A549 (cell line): ENCODE data around the gene CRIP3. TPM values are rescaled to one million over a fixed set of nuclear protein-coding genes. Genes with fewer than 3 reads are reported as not detected.

Source experiments
- ATAC-seq, 2 experiments: fragments of 200-7000 bp in 1 of 2; fragments of >200 bp in 1 of 2; cut with Nextera tagmentation in 1 of 2; cut with Tn5 transposase in 1 of 2; 3 replicates each; pipeline versions ENCODE4 v1.8.0 to v1.9.1; 2018 to 2020; ENCODE audit warnings: mild to moderate bottlenecking in 1 of 2, moderate library complexity in 1 of 2
- CTCF ChIA-PET: fragments of 300-600 bp; sonication (Branson Sonifier 250); formaldehyde crosslinking; extraction: SDS; loops from one replicate; lab custom pipeline; 2021; ENCODE audit warnings: antibody characterized with exemption, inconsistent platforms; lab: Yijun Ruan, JAX
- POLR2A ChIA-PET: fragments of 350-600 bp; formaldehyde crosslinking; extraction: SDS; loops from one replicate; lab custom pipeline; 2021; ENCODE audit warnings: antibody characterized with exemption, inconsistent platforms; lab: Yijun Ruan, JAX
- DNase-seq, 2 experiments: peaks; one replicate each; pipeline versions ENCODE4 v3.0.0 to v3.0.0-alpha.2; 2011 to 2016; ENCODE audit warnings: low read depth in 1 of 2, low spot score in 1 of 2
- FAIRE-seq: peaks from 2 replicates; lab custom pipeline; 2011; peaks lifted over from hg19 to GRCh38; lab: Jason Lieb, UNC
- H3K27ac ChIP-seq, 2 experiments: fragments of >200 bp; sonication (Bioruptor Twin); formaldehyde crosslinking; 3 replicates each; pipeline ENCODE4 v1.5.1; 2016 to 2017
- H3K4me1 ChIP-seq: fragments of >200 bp; sonication (Bioruptor Twin); formaldehyde crosslinking; 3 replicates; pipeline ENCODE4 v1.6.1; 2016
- H3K4me2 ChIP-seq: fragments of >200 bp; sonication (Bioruptor Twin); formaldehyde crosslinking; 3 replicates; pipeline ENCODE4 v1.6.1; 2016
- H3K4me3 ChIP-seq: fragments of >200 bp; sonication (Bioruptor Twin); formaldehyde crosslinking; 3 replicates; pipeline ENCODE4 v1.5.1; 2016
- H3K9me3 ChIP-seq: fragments of >200 bp; sonication (Bioruptor Twin); formaldehyde crosslinking; 3 replicates; pipeline ENCODE4 v1.6.1; 2016
- CTCF ChIP-seq: fragments of >200 bp; sonication (Bioruptor Twin); formaldehyde crosslinking; IDR thresholded peaks from 3 replicates; pipeline ENCODE4 v1.5.1; 2016
- ELK1 ChIP-seq: fragments of 150-350 bp; IDR thresholded peaks from 2 replicates; pipeline ENCODE4 v1.6.1; 2014; ENCODE audit warnings: low read depth, mild to moderate bottlenecking, low read length
- FOSL2 ChIP-seq, 2 experiments: fragments of 450-650 bp in 1 of 2; fragments of >200 bp in 1 of 2; sonication (Bioruptor Twin) in 1 of 2; formaldehyde crosslinking; IDR thresholded peaks; 2 replicates each; pipeline versions ENCODE4 v1.5.0 to v1.6.1; 2016 to 2020; ENCODE audit warnings: mild to moderate bottlenecking in 1 of 2, moderate library complexity in 1 of 2
- HDAC2 ChIP-seq: fragments of 200-600 bp; sonication (generic); IDR thresholded peaks from 2 replicates; pipeline ENCODE4 v1.6.1; 2016
- HEYL ChIP-seq: fragments of 250-450 bp; sonication (Bioruptor Pico); IDR thresholded peaks from 2 replicates; pipeline ENCODE4 v1.8.0; 2021; ENCODE audit warnings: mild to moderate bottlenecking, moderate library complexity
- HMGXB4 ChIP-seq: fragments of 250-450 bp; sonication (Bioruptor Pico); IDR thresholded peaks from 2 replicates; pipeline ENCODE4 v1.5.0; 2021; ENCODE audit warnings: mild to moderate bottlenecking, moderate library complexity, borderline replicate concordance
- HOXB5 ChIP-seq: fragments of 250-450 bp; sonication (Bioruptor Pico); IDR thresholded peaks from 2 replicates; pipeline ENCODE4 v1.5.0; 2020; ENCODE audit warnings: mild to moderate bottlenecking, moderate library complexity
- KDM1A ChIP-seq: fragments of 200-600 bp; sonication (generic); IDR thresholded peaks from 2 replicates; pipeline ENCODE4 v1.6.1; 2016; ENCODE audit warnings: low read depth, mild to moderate bottlenecking
- KDM5A ChIP-seq: fragments of 200-600 bp; sonication (generic); IDR thresholded peaks from 2 replicates; pipeline ENCODE4 v1.6.1; 2016; ENCODE audit warnings: antibody characterized with exemption, mild to moderate bottlenecking
- MAZ ChIP-seq: fragments of 150-350 bp; IDR thresholded peaks from 2 replicates; pipeline ENCODE4 v1.6.1; 2014; ENCODE audit warnings: antibody characterized with exemption, low read depth, low read length, borderline replicate concordance
- RAD21 ChIP-seq, 2 experiments: fragments of >200 bp in 1 of 2; sonication (Bioruptor Twin) in 1 of 2; formaldehyde crosslinking in 1 of 2; IDR thresholded peaks in 1 of 2; conservative IDR thresholded peaks in 1 of 2; 2 replicates in 1 of 2; 3 replicates in 1 of 2; pipeline ENCODE4 v1.6.1; 2012 to 2018; ENCODE audit warnings: inconsistent platforms in 1 of 2
- RCOR1 ChIP-seq: fragments of 150-350 bp; IDR thresholded peaks from 2 replicates; pipeline ENCODE4 v1.6.1; 2014; ENCODE audit warnings: antibody characterized with exemption, low read length, low read depth
- SMC3 ChIP-seq: fragments of >200 bp; sonication (Bioruptor Twin); formaldehyde crosslinking; IDR thresholded peaks from 3 replicates; pipeline ENCODE4 v1.6.1; 2018; ENCODE audit warnings: inconsistent platforms
- SREBF2 ChIP-seq: fragments of 450-650 bp; IDR thresholded peaks from 2 replicates; pipeline ENCODE4 v1.6.1; 2014; ENCODE audit warnings: mild to moderate bottlenecking, moderate library complexity
- ZFP36 ChIP-seq: fragments of 450-650 bp; IDR thresholded peaks from 2 replicates; pipeline ENCODE4 v1.6.1; 2014; ENCODE audit warnings: borderline replicate concordance; ENCODE audit not compliant: partially characterized antibody
- WGBS: methylation state at CpG from one replicate; pipeline ENCODE4 v1.1.6; 2017; ENCODE audit errors: missing lambda C conversion rate; 5-methylcytosine and 5-hydroxymethylcytosine counted together
- polyA plus RNA-seq, 4 experiments: library from polyadenylated mRNA; depleted of rRNA in 3 of 4; stranded (reverse); fragments of >200 nt; fragmentation: RNase III in 1 of 4; extraction: RNeasy Plus Mini Kit Qiagen cat#74134 plus additional on column Dnase treatment in 1 of 4; gene quantifications; 2 replicates in 3 of 4; 3 replicates in 1 of 4; pipeline ENCODE4 v1.2.3, GENCODE V29; 2011 to 2017

Gene CRIP3
- polyA plus RNA-seq, 2 of the 4 experiments (the other 2 are of a cell fraction): 1.3 to 2.8 TPM

GRCh38 chr6:43264599-43265145 is 44.0 kb downstream of the CRIP3 start:
- WGBS: 66% methylated on average over 5 of the region's 5 CpGs
- POLR2A ChIA-PET: no interaction called here
- Histone ChIP-seq H3K4me3 (no peak overlapping the region), H3K4me1 (peaks cover 15% of the 10 kb centered on the region), H3K9me3 (no peaks in the 10 kb centered on the region), H3K4me2 (no peak overlapping the region), H3K27ac (no peak overlapping the region)
- DNase-seq (no peak), ATAC-seq (no peak), FAIRE-seq (no peak)
- CTCF ChIA-PET: interaction anchor here (1.0 to 5.1 kb wide), 17 partner anchors 8 to 242 kb away, joined by 3 to 38 read pairs (median 5); partner anchors contain the start of genes CRIP3 and DNPH1
- no peak for TF ChIP-seq HDAC2
- TF ChIP-seq SREBF2: no peak
- no peak for TF ChIP-seq ELK1
- TF ChIP-seq KDM1A: no peak
- no peak for TF ChIP-seq RCOR1
- TF ChIP-seq MAZ: no peak
- no peak for TF ChIP-seq HEYL (CRISPR knock-in tag)
- TF ChIP-seq ZFP36: no peak
- TF ChIP-seq KDM5A: no peak
- no peak for TF ChIP-seq FOSL2 (IDR thresholded peaks at IDR 0.05)
- TF ChIP-seq FOSL2 (CRISPR knock-in tag; IDR thresholded peaks at IDR 0.05): no peak
- TF ChIP-seq HOXB5 (CRISPR knock-in tag): no peak

GRCh38 chr6:43263314-43264178 is 45.1 kb downstream of the CRIP3 start:
- ATAC-seq (peak; percentile 96 to 98), DNase-seq (peak; percentile 74 to 86), FAIRE-seq (no peak)
- H3K27ac ChIP-seq: 0 out of 6 replicates have a peak overlapping the region, but pooled peaks of 1 of the 2 experiments have one; percentile 28
- peaks cover 7% of the 10 kb centered on the region; the same call in 1 of the 3 replicates for H3K4me1 ChIP-seq
- no peak overlapping the region for H3K4me3 ChIP-seq
- 93% methylated on average over 5 of the region's 12 CpGs for WGBS
- H3K4me2 ChIP-seq: no peak overlapping the region
- ChIA-PET POLR2A (no interaction called here), CTCF (interaction anchor here (0.6 to 5.1 kb wide), 32 partner anchors 9 to 243 kb away, joined by 3 to 38 read pairs (median 3); partner anchors contain the start of genes CRIP3 and DNPH1)
- TF ChIP-seq HMGXB4: no peak
- TF ChIP-seq CTCF: peak; percentile 73
- TF ChIP-seq SMC3: peak; percentile 78
- TF ChIP-seq KDM1A: no peak
- TF ChIP-seq RAD21 (conservative IDR thresholded peaks at IDR 0.05 in 1 of 2, IDR thresholded peaks at IDR 0.05 in 1 of 2): peak; percentile 87 to 90
- H3K9me3 ChIP-seq: no peaks in the 10 kb centered on the region
